M059J (cell line): ENCODE results near the gene FAM169A. TPM values are rescaled to one million over a fixed set of nuclear protein-coding genes. Genes with fewer than 3 reads are reported as not detected.
"Not testable (repeated sequence)": the region's sequence is repeated elsewhere in the genome, so short reads cannot be mapped to it uniquely, and the experiment has no call there.

Source experiments
- DNase-seq: peaks from one replicate; pipeline ENCODE4 v3.0.0-alpha.2; 2012; ENCODE audit warnings: low read depth
- total RNA-seq: library from RNA; depleted of rRNA; stranded (reverse); fragments of >200 nt; shearing (Covaris generic); gene quantifications from 2 replicates; pipeline ENCODE4 v1.2.3, GENCODE V29; 2014

The FAM169A gene
- total RNA-seq, 1 experiment from 2014 or later: 10.7 TPM

- DNase-seq: not testable (repeated sequence)
These were observed 3.2 kb upstream of the FAM169A start for GRCh38 chr5:74869414-74869813.

GRCh38 chr5:74866596-74867162 lies 492 bp upstream of the FAM169A start:
- no peak for DNase-seq

- DNase-seq: no peak
These were observed 857 bp downstream of the FAM169A start for GRCh38 chr5:74865256-74865803.

DNA sequence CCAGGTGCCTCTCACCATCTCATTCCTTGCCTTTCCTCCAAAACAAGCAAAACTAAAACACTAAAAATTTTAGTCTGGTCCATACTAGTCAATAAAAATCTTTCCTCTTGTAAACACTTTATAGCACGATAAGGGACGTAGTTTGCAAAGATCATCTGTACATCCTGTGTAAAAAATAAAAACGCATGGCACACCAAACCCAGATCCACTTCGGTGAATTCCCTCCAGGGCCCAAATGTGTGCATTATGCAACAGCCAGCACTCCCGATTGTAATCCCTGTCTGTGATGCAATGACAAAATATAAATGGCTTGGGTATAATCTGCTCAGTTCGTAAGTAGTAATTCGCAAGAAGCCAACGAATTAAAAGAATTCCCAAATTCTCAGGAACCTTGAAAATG lies 1.4 kb downstream of the FAM169A start:
- DNase-seq: no peak

GRCh38 chr5:74863726-74864125 lies 2.5 kb downstream of the FAM169A start:
- DNase-seq: no peak

- DNase-seq: no peak
These were observed 4.0 kb downstream of the FAM169A start for GRCh38 chr5:74862221-74862620.

DNA sequence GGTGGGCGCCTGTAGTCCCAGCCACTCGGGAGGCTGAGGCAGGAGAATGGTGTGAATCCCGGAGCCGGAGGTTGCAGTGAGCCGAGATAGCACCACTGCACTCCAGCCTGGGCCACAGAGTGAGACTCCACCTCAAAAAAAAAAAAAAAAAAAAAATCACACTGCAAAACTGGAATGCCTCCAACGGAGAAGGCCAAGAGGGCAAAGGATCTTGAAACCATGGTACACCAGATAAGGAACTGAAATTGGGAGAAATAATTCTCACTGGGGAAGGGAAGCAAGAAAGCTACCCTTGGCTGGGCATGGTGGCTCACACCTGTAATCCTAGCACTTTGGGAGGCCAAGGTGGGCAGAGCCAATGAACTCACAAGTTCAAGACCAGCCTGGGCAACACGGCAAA lies 9.2 kb downstream of the FAM169A start:
- not testable (repeated sequence) for DNase-seq

DNA sequence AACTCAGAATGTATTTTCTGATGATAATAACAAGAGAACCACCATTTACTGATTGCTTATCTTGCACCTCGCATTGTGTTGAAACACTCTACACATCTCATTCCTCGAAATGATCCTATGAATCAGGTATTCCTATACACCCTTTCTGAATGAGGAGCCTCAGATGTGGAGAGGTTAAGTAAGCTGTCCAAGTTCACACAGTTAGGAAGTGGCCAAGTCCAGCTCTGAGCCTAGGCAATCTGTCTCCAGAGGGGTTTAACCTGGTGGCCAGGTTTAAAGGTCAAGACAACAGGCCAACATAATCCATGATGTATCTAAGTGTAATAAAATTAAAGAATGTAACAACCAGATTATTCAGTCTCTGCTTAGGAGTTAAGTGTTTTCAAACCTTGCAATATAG lies 12.9 kb downstream of the FAM169A start:
- no peak for DNase-seq

- peak; percentile 75 for DNase-seq
These were observed 14.4 kb downstream of the FAM169A start for GRCh38 chr5:74851684-74852353.

GRCh38 chr5:74850789-74851425 lies 15.3 kb downstream of the FAM169A start:
- DNase-seq: peak; percentile 20

DNA sequence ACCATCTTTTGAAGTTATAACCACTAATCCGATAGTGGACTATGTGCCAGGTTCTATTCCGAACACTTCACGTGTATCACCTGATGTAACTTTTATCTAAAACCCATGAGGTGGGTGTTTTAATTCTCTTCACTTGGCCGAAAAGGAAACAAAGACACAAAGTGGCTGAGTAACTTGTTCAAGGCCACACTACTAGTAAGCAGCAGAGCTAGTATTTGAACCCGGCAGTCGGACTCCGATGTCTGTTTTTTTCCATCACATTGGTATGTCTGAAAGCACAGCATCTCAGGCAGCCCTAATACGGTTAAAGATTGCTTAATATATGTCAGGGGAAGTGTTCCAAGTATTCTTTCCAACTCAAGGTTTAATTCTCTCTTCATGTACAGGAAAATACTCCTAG lies 16.2 kb downstream of the FAM169A start:
- no peak for DNase-seq

GRCh38 chr5:74848553-74849025 lies 17.6 kb downstream of the FAM169A start:
- DNase-seq: no peak

DNA sequence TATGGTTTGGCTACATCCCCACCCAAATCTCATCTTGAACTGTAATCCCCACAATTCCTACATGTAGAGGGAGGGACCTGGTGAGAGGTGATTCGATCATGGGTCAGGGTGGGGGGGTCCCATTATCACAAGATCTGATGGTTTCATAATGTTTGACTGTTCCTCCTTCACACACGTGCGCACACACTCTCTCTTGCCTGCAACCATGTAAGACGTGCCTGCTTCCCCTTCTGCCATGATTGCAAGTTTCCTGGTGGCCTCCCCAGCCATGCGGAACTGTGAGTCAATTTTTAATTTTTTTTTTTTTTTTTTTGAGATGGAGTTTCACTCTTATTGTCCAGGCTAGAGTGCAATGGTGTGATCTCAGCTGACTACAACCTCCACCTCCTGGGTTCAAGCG lies 27.0 kb downstream of the FAM169A start:
- DNase-seq: no peak

GRCh38 chr5:74838262-74838661 lies 27.9 kb downstream of the FAM169A start:
- no peak for DNase-seq

- no peak for DNase-seq
These were observed 29.1 kb downstream of the FAM169A start for GRCh38 chr5:74837115-74837514.

DNA sequence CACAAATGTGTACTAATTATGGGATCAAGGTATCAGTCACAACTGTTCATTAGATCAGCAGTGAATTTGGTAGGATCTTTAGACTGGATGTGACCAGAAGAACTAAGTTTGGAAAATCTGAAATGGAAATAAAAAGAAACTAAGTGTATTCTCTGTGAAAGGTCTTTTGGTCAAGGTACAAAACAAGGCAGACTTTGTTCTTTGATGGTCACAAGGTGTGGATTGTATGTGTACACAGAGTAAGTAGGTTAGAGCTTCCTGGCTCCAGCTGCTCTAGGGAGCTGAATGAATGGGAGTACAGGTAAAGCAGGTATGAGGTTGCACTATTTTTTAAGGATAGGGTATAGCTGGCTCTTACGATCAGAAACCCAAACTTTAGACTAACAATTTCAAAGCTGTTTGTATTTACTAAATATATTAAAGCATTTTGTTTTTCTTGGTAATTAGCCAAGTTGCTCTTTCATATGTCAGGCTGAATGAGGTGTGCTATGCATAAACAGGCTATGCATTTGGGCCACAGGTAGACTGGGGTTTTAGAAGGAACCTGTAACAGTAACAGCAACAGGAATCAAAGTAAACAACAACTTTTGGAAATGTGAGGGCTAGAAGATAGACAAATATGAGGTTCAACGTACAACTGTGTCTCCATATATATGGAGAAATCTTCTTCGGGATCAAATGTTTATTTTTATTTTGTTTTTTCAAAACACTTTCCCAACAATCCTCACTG lies 32.5 kb downstream of the FAM169A start:
- DNase-seq: no peak

DNA sequence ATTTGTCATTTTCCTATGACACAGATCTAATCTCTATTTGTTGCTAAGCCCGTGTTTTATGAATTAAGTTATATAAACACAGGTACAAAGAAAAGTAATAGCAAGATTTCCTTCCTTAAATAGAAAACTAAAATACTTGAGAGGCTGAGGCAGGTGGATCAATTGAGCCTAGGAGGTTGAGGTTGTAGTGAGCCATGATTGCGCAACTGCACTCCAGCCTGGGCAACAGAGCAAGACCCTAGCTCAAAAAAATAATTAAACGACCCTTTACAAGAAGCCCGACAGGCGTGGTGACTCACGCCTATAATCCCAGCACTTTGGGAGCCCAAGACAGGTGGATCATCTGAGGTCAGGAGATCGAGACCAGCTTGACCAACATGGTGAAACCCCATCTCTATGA lies 36.8 kb downstream of the FAM169A start:
- no peak for DNase-seq

DNA sequence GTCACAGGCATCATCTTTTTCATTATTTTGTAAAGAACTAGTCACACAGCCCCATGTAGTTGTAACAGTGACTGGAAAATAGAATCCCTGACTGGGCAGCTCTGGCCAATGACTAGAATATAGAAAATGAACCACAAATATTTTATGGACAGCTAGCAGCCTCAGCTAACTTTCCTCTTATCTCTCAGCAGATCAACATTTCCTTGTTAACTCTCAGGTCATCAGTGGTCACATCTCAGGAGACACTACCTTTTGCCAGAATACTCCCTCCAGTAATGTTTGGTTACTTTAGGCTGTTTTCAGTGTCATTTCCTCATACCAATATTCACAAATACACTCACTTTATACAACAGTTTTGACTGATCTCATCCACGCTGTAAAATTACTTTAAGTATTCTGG lies 43.9 kb downstream of the FAM169A start:
- DNase-seq: peak; percentile 67

DNA sequence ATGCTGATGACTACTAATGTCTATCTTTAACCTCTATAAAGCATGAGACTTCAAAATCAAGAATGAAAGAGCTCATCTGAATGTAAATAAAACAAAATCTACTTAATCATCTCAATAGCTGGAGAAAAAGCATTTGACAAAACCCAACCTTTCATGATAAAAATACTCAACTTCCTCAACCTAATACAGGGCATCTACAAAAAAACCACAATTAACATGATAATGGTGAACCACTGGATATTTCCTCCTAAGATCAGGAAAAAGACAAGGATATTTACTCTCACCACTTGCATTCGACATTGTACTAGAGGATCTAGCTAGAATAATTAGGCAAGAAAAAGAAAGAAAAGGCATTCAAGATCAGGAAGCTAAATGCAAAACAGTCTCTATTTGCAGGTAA lies 49.3 kb downstream of the FAM169A start:
- DNase-seq: no peak

DNA sequence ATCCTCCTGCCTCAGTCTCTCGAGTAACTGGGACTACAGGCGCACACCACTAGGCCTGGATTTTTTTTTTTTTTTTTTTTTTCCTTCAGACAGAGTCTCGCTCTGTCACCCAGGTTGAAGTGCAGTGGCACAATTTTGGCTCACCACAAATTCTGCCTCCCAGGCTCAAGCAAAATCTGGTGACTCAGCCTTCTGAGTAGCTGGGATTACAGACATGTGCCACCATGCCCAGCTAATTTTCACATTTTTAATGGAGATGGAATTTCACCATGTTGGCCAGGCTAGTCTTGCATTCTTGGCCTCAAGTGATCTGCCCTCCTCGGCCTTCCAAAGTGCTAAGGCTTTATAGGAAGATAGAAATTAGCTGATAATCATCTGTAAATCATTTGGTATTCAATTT lies 55.3 kb downstream of the FAM169A start:
- peak; percentile 92 for DNase-seq

DNA sequence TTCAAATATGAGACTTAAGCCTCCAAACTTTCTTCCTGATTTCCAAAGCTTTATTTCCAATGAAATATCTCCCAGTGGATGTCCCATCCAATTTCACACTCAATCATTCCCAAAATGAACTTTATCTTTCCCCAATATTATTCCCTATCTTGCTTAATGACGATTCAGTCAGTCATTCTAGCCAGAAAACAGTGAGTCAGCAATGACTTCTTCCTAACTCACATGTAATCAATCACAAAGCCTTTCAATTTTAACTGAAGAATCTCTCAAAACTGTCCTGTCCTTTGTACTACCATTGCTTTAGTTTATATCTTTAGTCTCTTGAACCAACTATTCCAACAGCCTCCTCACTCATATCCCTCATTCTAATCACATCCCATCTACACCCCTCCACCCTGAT lies 64.2 kb downstream of the FAM169A start:
- DNase-seq: peak; percentile 31

DNA sequence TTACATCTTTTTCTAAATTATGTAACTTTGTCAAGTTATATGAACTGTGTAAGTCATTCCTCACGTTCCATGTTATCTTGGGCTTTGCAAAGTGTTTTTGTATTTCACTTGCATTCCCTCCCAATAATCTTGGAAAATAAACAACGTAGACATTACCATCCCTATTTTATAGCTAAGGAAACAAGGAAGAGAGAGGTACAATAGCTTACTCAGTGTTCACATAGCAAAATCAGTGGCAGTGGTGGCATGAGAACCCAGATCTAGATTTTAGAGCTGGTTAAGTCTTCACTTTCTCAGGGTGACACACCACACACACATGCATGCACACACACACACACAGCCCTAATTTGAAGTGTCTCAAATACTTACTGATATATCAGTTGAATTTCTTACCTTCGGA lies 65.0 kb downstream of the FAM169A start:
- no peak for DNase-seq
